H1 (cell line): ENCODE results near the gene CHN2. TPM values are rescaled to one million over a fixed set of nuclear protein-coding genes. Genes with fewer than 3 reads are reported as not detected.

Source experiments
- GABPA ChIP-seq: IDR thresholded peaks from 2 replicates; pipeline ENCODE4 v1.6.1; 2011; ENCODE audit warnings: mild to moderate bottlenecking, low read length, moderate library complexity, borderline replicate concordance; ENCODE audit not compliant: insufficient read depth
- SIN3A ChIP-seq, 2 experiments: IDR thresholded peaks in 1 of 2; conservative IDR thresholded peaks in 1 of 2; 2 replicates each; pipeline ENCODE4 v1.6.1; 2011 to 2012; ENCODE audit warnings: low read length in 2 of 2, improper control_type of control experiment in 1 of 2, low read depth in 1 of 2, mild to moderate bottlenecking in 1 of 2
- SIRT6 ChIP-seq: IDR thresholded peaks from one replicate; pipeline ENCODE4 v1.7.1; 2012; ENCODE audit warnings: low read length, inconsistent platforms
- SIX5 ChIP-seq: IDR thresholded peaks from 2 replicates; pipeline ENCODE4 v1.6.1; 2011; ENCODE audit warnings: mild to moderate bottlenecking, low read depth, low read length
- polyA plus RNA-seq, 7 experiments: library from polyadenylated mRNA; depleted of rRNA in 3 of 7; stranded (reverse) in 5 of 7; unstranded in 2 of 7; fragments of >200 nt in 5 of 7; fragments of 200-250 nt in 2 of 7; gene quantifications; 1 replicate in 5 of 7; 2 replicates in 1 of 7; 4 replicates in 1 of 7; pipeline versions ENCODE4 v1.2.1 to v1.2.3, GENCODE V29; 2011 to 2013; ENCODE audit warnings: missing spikeins in 2 of 7, mixed read lengths in 2 of 7
- total RNA-seq: library from RNA; stranded (reverse); fragmentation: NEBNext Ultra II Directional; extraction: Animal tissue kit (Norgen Biotek cat#: 25700); gene quantifications from 2 replicates; pipeline ENCODE4 v1.2.1, GENCODE V29; 2021
- TF ChIP-seq, protein P1 (sequence below): IDR thresholded peaks from 2 replicates; pipeline ENCODE4 v1.6.1; 2012; ENCODE audit warnings: low read length, inconsistent platforms

The CHN2 gene
- total and polyA plus RNA-seq, 2 of the 8 experiments (the other 6 are each of a cell fraction or from before 2014, with no cell fraction given) = 2.9 to 4.8 TPM

DNA sequence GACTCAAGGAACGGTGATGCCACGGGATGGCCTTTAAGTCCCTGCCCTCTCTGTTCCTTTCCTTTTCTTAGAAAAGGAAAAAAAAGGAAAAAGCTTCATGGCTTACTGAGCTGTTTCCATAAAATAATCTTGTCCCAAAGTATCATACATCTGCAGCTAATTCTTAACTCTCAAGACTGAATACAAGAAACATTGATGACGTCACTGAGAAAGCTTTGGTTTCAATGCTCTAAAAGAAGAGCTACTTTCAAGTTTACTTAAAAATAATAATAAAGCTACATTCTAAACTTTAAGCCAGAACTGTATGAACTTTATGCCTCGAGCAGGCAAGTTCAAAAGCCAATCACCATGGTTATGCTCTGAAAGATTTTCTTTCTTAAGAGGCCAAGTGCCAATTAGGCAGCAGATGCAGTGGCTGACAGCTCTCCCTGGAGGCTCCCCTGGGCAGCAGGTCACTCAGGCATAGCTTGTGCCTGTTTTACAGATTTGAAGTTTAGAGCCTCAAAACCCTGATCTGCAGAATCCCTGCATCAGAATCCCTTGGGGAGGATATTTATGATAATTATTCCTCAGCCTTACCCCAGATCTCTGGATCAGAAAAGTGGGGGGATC lies 165.0 kb downstream of the CHN2 start (continued):
- TF ChIP-seq SIN3A (conservative IDR thresholded peaks at IDR 0.05 in 1 of 2, IDR thresholded peaks at IDR 0.05 in 1 of 2; ENCODE audit: low read depth in 1 of 2, low read length in 2 of 2) (no peak), SIRT6 (no peak), GABPA (no peak), SIX5 (no peak)
- TF ChIP-seq, protein P1, sequence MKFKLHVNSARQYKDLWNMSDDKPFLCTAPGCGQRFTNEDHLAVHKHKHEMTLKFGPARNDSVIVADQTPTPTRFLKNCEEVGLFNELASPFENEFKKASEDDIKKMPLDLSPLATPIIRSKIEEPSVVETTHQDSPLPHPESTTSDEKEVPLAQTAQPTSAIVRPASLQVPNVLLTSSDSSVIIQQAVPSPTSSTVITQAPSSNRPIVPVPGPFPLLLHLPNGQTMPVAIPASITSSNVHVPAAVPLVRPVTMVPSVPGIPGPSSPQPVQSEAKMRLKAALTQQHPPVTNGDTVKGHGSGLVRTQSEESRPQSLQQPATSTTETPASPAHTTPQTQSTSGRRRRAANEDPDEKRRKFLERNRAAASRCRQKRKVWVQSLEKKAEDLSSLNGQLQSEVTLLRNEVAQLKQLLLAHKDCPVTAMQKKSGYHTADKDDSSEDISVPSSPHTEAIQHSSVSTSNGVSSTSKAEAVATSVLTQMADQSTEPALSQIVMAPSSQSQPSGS = no peak
